ENCODE results near the gene FHIT.

- TF ChIP-seq CTCF (IDR thresholded peaks at IDR 0.05; ENCODE audit: insufficient read depth, low read length, poor library complexity, severe bottlenecking) (no peak), EZH2phosphoT487 (conservative IDR thresholded peaks at IDR 0.05; ENCODE audit: low read length) (no peak)
Measured at GRCh38 chr3:60125686-60126085, 1125.6 kb downstream of the FHIT start.
